Measurements from ENCODE around the gene ADH6.

- TF ChIP-seq, protein P1, sequence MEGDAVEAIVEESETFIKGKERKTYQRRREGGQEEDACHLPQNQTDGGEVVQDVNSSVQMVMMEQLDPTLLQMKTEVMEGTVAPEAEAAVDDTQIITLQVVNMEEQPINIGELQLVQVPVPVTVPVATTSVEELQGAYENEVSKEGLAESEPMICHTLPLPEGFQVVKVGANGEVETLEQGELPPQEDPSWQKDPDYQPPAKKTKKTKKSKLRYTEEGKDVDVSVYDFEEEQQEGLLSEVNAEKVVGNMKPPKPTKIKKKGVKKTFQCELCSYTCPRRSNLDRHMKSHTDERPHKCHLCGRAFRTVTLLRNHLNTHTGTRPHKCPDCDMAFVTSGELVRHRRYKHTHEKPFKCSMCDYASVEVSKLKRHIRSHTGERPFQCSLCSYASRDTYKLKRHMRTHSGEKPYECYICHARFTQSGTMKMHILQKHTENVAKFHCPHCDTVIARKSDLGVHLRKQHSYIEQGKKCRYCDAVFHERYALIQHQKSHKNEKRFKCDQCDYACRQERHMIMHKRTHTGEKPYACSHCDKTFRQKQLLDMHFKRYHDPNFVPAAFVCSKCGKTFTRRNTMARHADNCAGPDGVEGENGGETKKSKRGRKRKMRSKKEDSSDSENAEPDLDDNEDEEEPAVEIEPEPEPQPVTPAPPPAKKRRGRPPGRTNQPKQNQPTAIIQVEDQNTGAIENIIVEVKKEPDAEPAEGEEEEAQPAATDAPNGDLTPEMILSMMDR (IDR thresholded peaks at IDR 0.05; ENCODE audit: borderline replicate concordance, extremely low read depth, low read length, poor library complexity, severe bottlenecking) = no peak
- no peak for TF ChIP-seq EZH2 (IDR thresholded peaks at IDR 0.05; ENCODE audit: borderline replicate concordance, low read depth, low read length, severe bottlenecking)
Observed at GRCh38 chr4:99219072-99219471, at the start of gene ADH6.
